DMS114 treated with DMSO at 0.1 percent for 48 hours (cell line): ENCODE measurements around the gene RNF41.
"Not testable (repeated sequence)": the region's sequence is repeated elsewhere in the genome, so short reads cannot be mapped to it uniquely, and the experiment has no call there.

ENCODE experiments used
- DNase-seq: peaks from one replicate; lab custom pipeline; 2025; ENCODE audit not compliant: unreplicated experiment; lab: John Stamatoyannopoulos, UW

The RNF41 gene

DNA sequence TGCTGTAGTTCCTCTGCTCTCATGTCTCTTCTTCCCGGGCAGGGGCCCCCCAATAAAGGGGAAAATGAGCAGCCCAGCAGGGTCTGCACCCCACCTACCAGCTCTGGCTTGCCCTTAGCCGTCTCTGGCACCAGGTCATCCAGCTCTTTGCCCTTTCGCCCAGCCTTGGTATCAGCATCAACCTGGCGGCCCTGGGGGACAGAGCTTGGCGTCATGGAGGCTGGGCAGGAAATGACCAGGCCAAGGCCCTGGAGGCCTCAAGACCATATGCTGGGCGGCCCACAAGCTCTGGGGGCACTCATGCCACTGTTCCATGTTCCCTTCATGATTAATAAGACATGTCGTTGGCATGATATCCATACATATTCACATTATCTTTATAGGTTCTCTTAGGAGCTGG lies 48.9 kb downstream of the RNF41 start:
- no peak for DNase-seq

- DNase-seq, result no peak
These were observed 52.4 kb downstream of the RNF41 start for GRCh38 chr12:56169229-56169759.

DNA sequence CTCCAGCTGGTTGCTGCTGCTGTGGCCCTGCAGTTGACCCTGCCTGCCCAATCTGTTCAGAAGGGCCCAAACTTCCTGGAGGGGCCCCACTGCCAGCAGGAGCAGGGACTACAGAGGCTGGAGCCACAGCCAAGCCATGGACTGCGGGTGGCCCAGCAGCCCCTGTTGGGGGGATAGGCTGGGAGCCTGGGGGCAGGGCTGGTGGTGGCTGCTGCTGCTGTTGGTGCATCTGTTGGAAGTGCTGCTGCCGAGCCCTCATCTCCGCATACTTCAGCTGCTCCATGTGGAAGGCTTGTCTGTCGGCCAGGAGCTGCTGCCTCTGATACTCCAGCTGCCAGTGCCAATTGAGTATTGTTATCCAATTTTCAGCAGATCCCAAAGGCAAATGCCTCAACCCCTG lies 56.4 kb downstream of the RNF41 start:
- DNase-seq, result no peak

DNA sequence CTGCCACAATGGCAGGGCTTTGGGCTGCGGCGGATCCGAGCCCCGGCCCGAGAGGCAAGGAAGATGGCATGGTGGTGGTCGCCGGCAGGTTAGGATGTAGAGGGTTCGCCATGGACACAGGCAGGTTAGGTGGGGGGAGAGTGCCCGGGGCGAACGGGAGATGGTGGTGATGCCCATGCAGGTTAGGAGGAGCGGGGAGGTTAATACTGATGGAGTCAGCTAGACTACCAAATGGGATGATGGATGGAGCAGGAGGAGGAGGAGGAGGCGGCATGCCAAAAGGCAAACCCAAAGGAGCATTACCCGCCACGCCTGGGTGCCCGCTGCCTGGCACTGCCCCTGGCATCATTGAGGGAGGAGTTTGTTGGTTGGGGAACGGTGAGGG lies 57.4 kb downstream of the RNF41 start:
- DNase-seq, result no peak

DNA sequence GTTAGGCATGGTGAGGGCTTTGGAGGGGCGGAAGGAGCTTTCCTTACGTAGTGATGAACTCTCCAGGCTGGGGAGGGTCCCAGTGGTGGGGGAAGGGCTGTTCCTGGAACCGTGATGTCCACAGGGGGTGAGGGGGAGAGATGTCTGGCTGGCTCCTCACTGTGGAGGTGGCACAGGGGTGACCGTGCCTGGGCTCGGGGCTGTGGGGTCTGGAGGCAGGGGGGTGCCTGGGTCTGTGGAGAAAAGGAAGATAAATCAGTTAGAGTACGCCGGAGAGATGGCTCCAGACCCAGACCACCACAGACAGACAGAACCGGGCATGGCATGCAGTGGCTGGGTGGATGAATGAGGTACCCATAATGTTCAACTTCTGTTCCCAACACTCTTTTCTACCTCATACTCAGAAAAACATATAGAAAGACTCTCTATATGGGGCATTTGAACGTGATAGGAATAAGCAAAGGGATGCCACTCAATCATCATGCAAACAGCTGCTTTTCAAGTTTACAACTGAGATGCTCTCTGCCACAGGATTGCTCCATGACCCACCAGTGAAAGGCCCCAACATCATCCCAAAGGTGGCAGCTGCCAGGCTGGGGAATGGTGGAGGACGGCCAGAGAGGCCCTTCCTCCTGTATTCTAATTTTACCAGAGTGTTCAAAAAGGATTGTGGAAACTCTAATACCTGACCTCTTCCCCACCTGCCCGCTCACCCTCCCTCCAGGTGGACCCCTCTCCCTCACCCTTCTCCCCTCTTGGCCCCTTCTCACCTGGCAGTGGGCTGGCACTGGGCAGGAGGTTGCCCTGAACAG lies 58.0 kb downstream of the RNF41 start:
- no peak for DNase-seq

GRCh38 chr12:56162468-56163290 lies 59.0 kb downstream of the RNF41 start:
- DNase-seq, result no peak

GRCh38 chr12:56161690-56162351 lies 59.9 kb downstream of the RNF41 start:
- no peak for DNase-seq

GRCh38 chr12:56160894-56161689 lies 60.6 kb downstream of the RNF41 start:
- DNase-seq, result no peak

DNA sequence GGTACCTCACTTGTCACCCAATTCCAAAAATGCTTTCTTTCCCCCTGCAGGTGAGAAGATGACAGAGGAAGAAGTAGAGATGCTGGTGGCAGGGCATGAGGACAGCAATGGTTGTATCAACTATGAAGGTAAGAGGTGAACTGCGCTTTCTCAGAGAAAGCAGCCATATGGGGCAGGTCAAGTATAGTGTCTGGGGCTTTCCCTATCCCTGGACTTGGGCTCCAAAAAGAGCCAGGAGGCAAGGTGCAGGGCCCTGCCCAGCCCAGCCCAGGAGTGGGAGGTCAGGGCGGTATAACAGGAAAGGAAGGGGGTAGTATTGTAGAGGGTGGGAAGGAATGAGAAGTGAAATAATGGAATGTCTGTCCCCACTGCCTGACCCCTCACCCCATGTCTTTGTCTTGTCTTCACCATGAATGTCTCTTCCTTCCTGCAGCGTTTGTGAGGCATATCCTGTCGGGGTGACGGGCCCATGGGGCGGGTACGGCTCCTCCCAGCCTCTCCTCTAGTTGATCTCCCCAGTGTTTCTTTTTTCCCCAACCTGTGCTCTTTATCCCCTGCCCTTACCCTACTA lies 61.4 kb downstream of the RNF41 start:
- no peak for DNase-seq

DNA sequence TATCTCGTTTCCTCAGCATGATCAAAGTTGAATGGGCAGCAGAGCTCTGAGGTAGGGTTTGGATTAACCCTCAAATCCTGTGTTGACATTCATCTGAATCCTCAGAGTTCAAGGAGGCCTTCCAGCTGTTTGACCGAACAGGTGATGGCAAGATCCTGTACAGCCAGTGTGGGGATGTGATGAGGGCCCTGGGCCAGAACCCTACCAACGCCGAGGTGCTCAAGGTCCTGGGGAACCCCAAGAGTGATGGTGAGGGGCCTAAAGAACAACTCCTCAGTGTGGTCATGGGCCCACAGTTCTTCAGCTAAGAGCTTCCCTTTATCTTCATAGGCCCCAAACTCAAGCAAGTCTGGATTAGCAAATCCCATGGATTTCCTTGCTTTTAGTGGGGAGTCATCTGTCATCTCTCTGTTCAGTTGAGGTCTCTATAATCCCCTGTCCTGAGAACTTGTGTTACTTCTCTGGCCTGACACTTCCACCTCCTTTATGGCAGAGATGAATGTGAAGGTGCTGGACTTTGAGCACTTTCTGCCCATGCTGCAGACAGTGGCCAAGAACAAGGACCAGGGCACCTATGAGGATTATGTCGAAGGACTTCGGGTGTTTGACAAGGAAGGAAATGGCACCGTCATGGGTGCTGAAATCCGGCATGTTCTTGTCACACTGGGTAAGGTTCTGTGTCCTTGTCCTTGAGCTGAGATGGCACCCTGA lies 62.1 kb downstream of the RNF41 start:
- DNase-seq, result no peak

DNA sequence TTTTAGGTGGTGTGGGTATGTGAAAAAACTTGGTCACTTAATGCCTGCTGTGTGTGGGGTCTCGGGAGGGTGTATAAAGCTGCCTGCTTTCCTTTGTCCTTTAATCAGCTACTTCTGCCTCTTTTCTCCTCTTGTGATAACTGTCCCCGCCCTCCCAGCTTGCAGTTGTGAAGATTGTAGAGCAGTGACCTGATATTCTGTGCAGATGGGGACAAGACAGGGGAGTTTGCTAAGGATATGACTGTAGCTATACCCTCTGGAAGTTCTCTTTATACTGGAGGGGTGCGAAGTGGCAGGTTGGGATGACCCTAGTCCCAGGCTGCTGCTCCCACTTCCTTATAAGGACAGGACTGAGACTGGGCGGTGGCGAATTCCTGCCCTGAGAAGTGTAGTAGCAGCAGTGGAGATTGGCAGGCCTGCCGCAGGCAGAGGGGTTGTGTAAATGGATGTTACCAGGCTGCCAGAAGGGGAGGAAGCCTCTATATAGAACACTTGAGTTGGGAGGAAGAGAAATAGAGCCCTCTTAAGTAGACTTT lies 62.7 kb downstream of the RNF41 start:
- no peak for DNase-seq

DNA sequence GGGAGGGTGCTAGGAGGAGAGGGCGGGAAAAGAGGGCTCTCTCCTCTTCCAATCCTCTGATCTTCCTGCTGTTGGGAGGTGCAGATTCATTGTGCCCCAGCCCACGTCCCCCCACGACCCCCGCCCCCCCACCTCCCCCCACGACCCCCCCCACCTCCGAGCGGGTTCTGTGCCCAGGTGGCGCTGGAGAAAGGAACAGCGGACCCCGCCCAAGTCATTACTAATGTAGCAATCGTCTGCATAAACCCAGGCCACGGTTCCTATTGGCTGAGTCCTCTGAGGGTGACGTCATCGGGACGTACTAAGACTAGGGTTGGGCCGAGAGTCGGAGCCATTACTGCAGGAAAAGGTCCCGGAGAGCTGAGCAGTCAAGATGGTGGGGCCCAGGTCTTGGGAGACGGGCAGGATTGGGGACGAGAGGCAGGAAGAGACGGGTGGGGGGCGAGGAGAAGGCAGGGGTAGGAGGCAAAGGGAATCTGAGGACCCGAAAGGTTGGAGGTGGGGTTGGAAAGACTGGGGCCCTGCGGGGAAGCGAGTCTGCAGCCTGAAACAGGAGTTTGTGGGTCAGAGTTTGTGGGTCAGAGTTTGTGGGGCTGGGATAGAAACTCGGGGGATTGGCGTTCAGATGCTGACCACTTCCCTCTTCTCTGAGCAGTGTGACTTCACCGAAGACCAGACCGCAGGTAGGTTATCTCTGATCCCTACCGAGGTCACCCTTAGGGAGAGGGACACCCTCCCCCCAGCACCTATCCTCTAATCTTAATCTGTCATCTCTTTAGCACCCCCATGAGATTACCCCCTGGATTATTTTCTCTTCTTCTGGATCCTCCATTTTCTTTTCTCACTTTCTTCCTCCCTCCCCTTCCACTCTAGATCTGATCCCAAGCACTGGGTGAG lies 63.4 kb downstream of the RNF41 start, which contains the start of gene MYL6:
Gene MYL6 (plus strand): TSS at position 331 of the 897 bp plus-strand sequence. CDS start 43 bp downstream, at position 374.
- DNase-seq, result peak; percentile 98

DNA sequence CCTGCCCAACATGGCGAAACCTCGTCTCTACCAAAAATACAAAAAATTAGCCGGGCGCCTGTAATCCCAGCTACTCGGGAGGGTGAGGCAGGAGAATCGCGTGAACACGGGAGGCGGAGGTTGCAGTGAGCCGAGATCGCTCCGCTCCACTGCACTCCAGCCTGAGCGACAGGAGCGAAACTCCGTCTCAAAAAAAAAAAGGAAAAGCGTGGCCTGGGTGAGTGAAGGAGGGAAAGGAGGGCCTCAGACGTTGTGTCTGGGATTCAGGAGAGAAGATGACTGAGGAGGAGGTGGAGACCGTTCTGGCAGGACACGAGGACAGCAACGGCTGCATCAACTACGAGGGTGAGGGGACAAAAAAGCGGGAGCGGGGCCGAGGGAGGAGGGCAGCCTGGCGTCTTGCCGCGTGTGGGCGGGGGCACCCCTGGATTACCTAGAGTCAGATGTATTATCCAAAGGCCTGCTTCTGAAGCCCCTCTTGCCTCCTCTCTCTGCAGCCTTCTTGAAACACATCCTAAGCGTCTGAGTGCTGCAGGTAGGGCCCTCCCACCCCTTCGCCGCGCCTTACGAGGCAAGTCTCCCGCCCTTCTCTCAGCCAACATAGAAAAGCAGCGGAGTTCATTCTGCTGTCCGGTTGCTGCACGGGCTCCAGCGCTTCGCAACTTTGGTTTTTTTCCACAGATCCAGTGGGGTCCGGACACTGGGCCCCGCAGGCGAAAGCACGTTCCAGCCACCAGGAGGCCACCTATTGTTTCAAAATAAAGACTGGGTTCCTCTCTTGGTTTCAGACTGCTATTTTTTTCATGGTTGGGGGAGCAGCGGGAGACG lies 64.3 kb downstream of the RNF41 start:
- DNase-seq, result peak; percentile 92

DNA sequence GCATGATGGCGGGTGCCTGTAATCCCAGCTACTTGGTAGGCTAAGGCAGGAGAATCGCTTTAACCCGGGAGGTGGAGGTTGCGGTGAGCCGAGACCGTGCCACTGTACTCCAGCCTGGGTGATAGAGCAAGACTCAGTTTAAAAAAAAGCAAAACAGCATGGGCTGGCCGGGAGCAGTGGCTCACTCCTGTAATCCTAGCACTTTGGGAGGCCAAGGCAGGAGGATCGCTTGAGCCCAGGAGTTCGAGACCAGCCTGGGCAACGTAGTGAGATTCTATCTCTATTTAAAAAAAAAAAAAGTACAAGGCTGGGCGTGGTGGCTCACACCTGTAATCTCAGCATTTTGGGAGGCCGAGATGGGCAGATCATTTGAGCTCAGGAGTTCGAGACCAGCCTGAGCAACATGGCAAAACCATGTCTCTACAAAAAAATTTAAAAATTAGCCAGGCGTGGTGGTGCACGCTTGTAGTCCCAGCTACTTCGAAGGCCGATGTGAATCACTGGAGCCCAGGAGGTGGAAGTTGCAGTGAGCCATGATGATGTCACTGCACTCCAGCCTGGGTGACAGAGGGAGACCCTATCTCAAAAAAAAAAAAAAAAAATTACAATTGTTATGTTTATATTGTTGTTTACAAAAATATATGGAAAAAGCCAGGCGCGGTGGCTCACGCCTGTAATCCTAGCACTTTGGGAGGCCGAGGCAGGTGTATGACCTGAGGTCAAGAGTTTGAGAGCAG lies 65.1 kb downstream of the RNF41 start:
- not testable (repeated sequence) for DNase-seq

- DNase-seq, result no peak
These were observed 66.4 kb downstream of the RNF41 start for GRCh38 chr12:56155256-56155845.

DNA sequence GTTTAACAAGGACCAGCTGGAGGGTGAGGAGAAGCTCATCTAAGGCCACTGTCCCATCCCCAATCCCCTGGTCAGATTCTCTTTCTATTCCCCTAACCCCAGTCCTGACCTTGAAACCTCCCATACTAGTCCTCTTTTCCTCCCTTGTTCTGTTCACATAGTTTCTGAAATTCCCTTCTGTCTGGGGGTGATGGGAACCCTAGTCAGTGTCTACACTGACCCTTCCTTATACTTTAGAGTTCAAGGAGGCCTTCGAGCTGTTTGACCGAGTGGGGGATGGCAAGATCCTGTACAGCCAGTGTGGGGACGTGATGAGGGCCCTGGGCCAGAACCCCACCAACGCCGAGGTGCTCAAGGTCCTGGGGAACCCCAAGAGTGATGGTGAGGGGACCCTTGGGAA lies 66.9 kb downstream of the RNF41 start:
- DNase-seq, result no peak
